Endothelial cell of umbilical vein (primary cell): ENCODE results near the gene NMT1. TPM values are rescaled to one million over a fixed set of nuclear protein-coding genes. Genes with fewer than 3 reads are reported as not detected.

Experiments used
- BruUV-seq: library from RNA; stranded (reverse); fragments of 400-500 nt; replicated peaks from 2 replicates; lab custom pipeline; 2021; lab: Mats Ljungman, UMichigan
- CTCF ChIA-PET: fragments of 300-600, 350-600 bp; sonication (Branson Sonifier 250); formaldehyde crosslinking; loops from one replicate; lab custom pipeline; 2021; ENCODE audit warnings: antibody characterized with exemption, inconsistent platforms; lab: Charles Lee
- POLR2A ChIA-PET: fragments of 300-600, 350-600 bp; sonication (Branson Sonifier 250); formaldehyde crosslinking; loops from one replicate; lab custom pipeline; 2021; ENCODE audit warnings: antibody characterized with exemption, inconsistent platforms; lab: Charles Lee
- DNase-seq: peaks from one replicate; pipeline ENCODE4 v3.0.0-alpha.2; 2011; ENCODE audit warnings: low read depth, low spot score
- FAIRE-seq: peaks from 2 replicates; lab custom pipeline; 2011; peaks lifted over from hg19 to GRCh38; lab: Jason Lieb, UNC
- H2AFZ ChIP-seq: 2 replicates; pipeline ENCODE4 v1.6.0; 2012; ENCODE audit warnings: low read depth, low read length, control low read depth, inconsistent platforms
- H3K27ac ChIP-seq: 2 replicates; pipeline ENCODE4 v1.5.1; 2011; ENCODE audit warnings: low read depth, mild to moderate bottlenecking, control low read depth, low read length, moderate library complexity; ENCODE audit not compliant: insufficient read depth
- H3K27me3 ChIP-seq, 2 experiments: 2 replicates each; pipeline versions ENCODE4 v1.6.0 to v1.6.1; 2011; ENCODE audit warnings: low read length in 2 of 2, mixed read lengths in 1 of 2; ENCODE audit not compliant: control insufficient read depth in 2 of 2, insufficient read depth in 2 of 2
- H3K36me3 ChIP-seq, 2 experiments: 2 replicates in 1 of 2; 3 replicates in 1 of 2; pipeline ENCODE4 v1.5.1; 2011; ENCODE audit warnings: low read length in 2 of 2, mild to moderate bottlenecking in 1 of 2, moderate library complexity in 1 of 2; ENCODE audit not compliant: control insufficient read depth in 2 of 2, insufficient read depth in 2 of 2; ENCODE audit errors: extremely low read depth in 1 of 2
- H3K4me1 ChIP-seq: 3 replicates; pipeline ENCODE4 v1.5.1; 2011; ENCODE audit warnings: mild to moderate bottlenecking, low read length; ENCODE audit not compliant: control insufficient read depth, insufficient read depth; ENCODE audit errors: extremely low read depth
- H3K4me2 ChIP-seq: 2 replicates; pipeline ENCODE4 v1.6.1; 2011; ENCODE audit warnings: low read length, control low read depth, mixed read lengths; ENCODE audit not compliant: insufficient read depth
- H3K4me3 ChIP-seq, 3 experiments: fragments of 200-600 bp in 1 of 3; sonication (generic), shearing (Covaris generic) in 1 of 3; replicated peaks in 1 of 3; 2 replicates each; pipeline ENCODE4 v1.5.1; 2011 to 2016; ENCODE audit warnings: control low read depth in 3 of 3, low read length in 3 of 3, mild to moderate bottlenecking in 2 of 3, inconsistent platforms in 1 of 3, low read depth in 1 of 3, moderate library complexity in 1 of 3; ENCODE audit not compliant: insufficient read depth in 1 of 3
- H3K79me2 ChIP-seq: 2 replicates; pipeline ENCODE4 v1.6.0; 2012; ENCODE audit warnings: low read length, inconsistent platforms; ENCODE audit not compliant: control insufficient read depth, insufficient read depth
- H3K9ac ChIP-seq: replicated peaks from 2 replicates; pipeline ENCODE3; 2011; ENCODE audit warnings: low read length, control low read depth; ENCODE audit not compliant: insufficient read depth; ENCODE audit errors: extremely low read depth
- H3K9me1 ChIP-seq: replicated peaks from 3 replicates; pipeline ENCODE4 v1.6.0; 2011; ENCODE audit warnings: mild to moderate bottlenecking, low read length; ENCODE audit not compliant: control insufficient read depth, insufficient read depth; ENCODE audit errors: extremely low read depth
- H3K9me3 ChIP-seq: replicated peaks from 2 replicates; pipeline ENCODE4 v1.5.1; 2012; ENCODE audit warnings: low read length, inconsistent platforms; ENCODE audit not compliant: control insufficient read depth, insufficient read depth
- H4K20me1 ChIP-seq: replicated peaks from 2 replicates; pipeline ENCODE3; 2011; ENCODE audit warnings: mild to moderate bottlenecking, low read length; ENCODE audit not compliant: control insufficient read depth, insufficient read depth; ENCODE audit errors: extremely low read depth
- EZH2 ChIP-seq: IDR thresholded peaks from 2 replicates; pipeline ENCODE4 v1.6.1; 2012; ENCODE audit warnings: borderline replicate concordance, low read depth, mild to moderate bottlenecking, moderate library complexity, low read length, inconsistent platforms; ENCODE audit not compliant: severe bottlenecking
- FOS ChIP-seq: IDR thresholded peaks from 2 replicates; pipeline ENCODE4 v1.6.1; 2011; ENCODE audit warnings: mild to moderate bottlenecking, low read length, moderate library complexity, borderline replicate concordance; ENCODE audit not compliant: insufficient read depth
- GATA2 ChIP-seq: IDR thresholded peaks from 2 replicates; pipeline ENCODE4 v1.7.0; 2011; ENCODE audit warnings: low read depth, mild to moderate bottlenecking, moderate library complexity, mixed read lengths, low read length; ENCODE audit not compliant: insufficient read length, insufficient read depth
- JUN ChIP-seq: IDR thresholded peaks from 2 replicates; pipeline ENCODE4 v1.6.1; 2011; ENCODE audit warnings: borderline replicate concordance, low read depth; ENCODE audit not compliant: insufficient read length, insufficient read depth
- POLR2A ChIP-seq: IDR thresholded peaks from 2 replicates; pipeline ENCODE4 v1.6.1; 2012; ENCODE audit warnings: low read depth, mild to moderate bottlenecking, control low read depth, low read length
- POLR2AphosphoS5 ChIP-seq: IDR thresholded peaks from 2 replicates; pipeline ENCODE4 v1.6.1; 2012; ENCODE audit warnings: low read depth, mild to moderate bottlenecking, control low read depth, low read length, moderate library complexity; ENCODE audit not compliant: insufficient read depth
- dilution Hi-C: fragments of 300-500 bp; cut with MboI; formaldehyde crosslinking; loops from one replicate; pipeline ENCODE4 v1.15.0; 2019; ENCODE audit warnings: low sequenced_read_pairs; ENCODE audit not compliant: extremely low pct_ligation_motif_present
- intact Hi-C: fragments of 100-400 bp; cut with micrococcal nuclease; formaldehyde crosslinking; loops from one replicate; pipeline ENCODE4 v1.10.0; 2022
- polyA plus RNA-seq, 4 experiments: library from polyadenylated mRNA; depleted of rRNA in 3 of 4; stranded (reverse) in 3 of 4; unstranded in 1 of 4; fragments of >200 nt; gene quantifications; 2 replicates each; pipeline versions ENCODE4 v1.2.1 to v1.2.3, GENCODE V29; 2011 to 2012; ENCODE audit warnings: missing spikeins in 1 of 4
- total RNA-seq: library from RNA; stranded (reverse); gene quantifications from 2 replicates; pipeline ENCODE4 v1.2.3, GENCODE V29; 2021
- TF ChIP-seq, protein P1 (sequence below), 2 donors: IDR thresholded peaks; 1 replicate in 1 of 2; 2 replicates in 1 of 2; pipeline ENCODE4 v1.5.1; 2011; ENCODE audit warnings: low read length in 2 of 2, mild to moderate bottlenecking in 2 of 2, moderate library complexity in 2 of 2, control low read depth in 1 of 2, inconsistent platforms in 1 of 2, low read depth in 1 of 2; ENCODE audit not compliant: insufficient read depth in 1 of 2; ENCODE audit errors: extremely low read depth in 1 of 2
- TF ChIP-seq, protein P2 (sequence below): IDR thresholded peaks from 2 replicates; pipeline ENCODE4 v1.6.1; 2011; ENCODE audit not compliant: insufficient read depth, insufficient read length

Gene NMT1
- total and polyA plus RNA-seq, 2 donors (not counting 3 experiments of a cell fraction or from before 2014, with no cell fraction given) = 37.6 to 135 TPM

DNA sequence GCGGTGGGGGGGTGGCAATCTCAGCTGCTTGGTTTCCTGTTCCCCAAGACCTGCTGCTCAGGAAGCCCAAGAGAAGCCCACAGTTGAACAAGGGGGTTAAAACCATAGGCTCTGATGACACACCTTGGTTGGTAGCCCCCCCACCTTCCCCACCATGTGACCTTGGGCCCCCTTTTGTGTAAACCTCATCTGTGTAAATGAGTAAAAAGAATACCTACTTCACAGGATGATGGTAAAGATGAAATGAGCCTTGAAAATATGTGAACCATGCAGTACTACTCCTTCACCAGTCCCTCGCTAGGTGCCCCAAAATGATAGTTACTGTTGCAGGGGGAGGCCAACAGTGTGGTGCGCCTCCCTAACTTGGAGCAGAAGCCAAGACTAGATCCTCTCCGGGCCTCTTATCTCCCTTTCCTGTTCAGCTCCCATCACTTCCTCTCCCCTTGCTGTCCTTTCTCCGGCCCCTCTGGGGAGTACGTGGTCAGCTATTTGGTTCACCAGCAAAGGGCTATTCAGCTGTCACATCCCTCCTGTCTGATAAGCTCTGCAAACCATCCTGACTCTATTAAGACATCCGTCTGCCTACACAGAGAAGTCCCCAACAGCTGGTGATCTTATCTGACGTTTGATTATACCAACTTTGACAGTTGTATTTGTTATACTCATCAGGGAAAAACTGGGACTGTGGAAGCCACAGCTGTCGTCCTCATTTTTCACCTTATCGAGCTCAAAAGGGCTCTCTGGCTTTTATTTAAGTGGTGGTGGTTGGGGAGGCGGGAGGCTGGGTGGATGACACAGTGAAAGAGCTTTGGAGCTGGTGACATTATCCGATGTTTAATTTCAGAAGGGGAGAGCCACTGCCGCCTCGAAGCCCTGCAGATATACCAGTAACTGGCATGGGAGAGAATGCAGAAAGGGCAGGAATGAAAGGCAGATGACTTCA, 29.6 kb upstream of the NMT1 start:
- intact Hi-C loops = no loop called here

GRCh38 chr17:45032174-45032541, 29.0 kb upstream of the NMT1 start:
- FAIRE-seq (no peak), DNase-seq (no peak)
- Histone ChIP-seq H3K79me2 (no peaks in the 10 kb centered on the region), H3K9me3 (no peaks in the 10 kb centered on the region), H3K27ac (no peak overlapping the region), H3K4me2 (no peak overlapping the region), H4K20me1 (no peaks in the 10 kb centered on the region), H3K9ac (no peak overlapping the region), H3K4me1 (peaks cover 5% of the 10 kb centered on the region), H3K4me3 (no peak overlapping the region), H3K36me3 (peaks cover 0 to 6% of the 10 kb centered on the region in 2 experiments), H2AFZ (no peak overlapping the region), H3K9me1 (no peaks in the 10 kb centered on the region), H3K27me3 (no peaks in the 10 kb centered on the region)
- intact Hi-C loops (no loop called here), dilution Hi-C loops (no loop called here)
- no TSS peak for BruUV-seq
- CTCF ChIA-PET = interaction anchor here (0.9 to 2.2 kb wide), 4 partner anchors 10 to 67 kb away, joined by 3 to 9 read pairs (median 4); no protein-coding TSS in a partner anchor
- no peak for TF ChIP-seq JUN
- TF ChIP-seq GATA2 = no peak
- TF ChIP-seq FOS = no peak
- TF ChIP-seq POLR2A = no peak
- TF ChIP-seq EZH2 = no peak
- TF ChIP-seq, protein P1, sequence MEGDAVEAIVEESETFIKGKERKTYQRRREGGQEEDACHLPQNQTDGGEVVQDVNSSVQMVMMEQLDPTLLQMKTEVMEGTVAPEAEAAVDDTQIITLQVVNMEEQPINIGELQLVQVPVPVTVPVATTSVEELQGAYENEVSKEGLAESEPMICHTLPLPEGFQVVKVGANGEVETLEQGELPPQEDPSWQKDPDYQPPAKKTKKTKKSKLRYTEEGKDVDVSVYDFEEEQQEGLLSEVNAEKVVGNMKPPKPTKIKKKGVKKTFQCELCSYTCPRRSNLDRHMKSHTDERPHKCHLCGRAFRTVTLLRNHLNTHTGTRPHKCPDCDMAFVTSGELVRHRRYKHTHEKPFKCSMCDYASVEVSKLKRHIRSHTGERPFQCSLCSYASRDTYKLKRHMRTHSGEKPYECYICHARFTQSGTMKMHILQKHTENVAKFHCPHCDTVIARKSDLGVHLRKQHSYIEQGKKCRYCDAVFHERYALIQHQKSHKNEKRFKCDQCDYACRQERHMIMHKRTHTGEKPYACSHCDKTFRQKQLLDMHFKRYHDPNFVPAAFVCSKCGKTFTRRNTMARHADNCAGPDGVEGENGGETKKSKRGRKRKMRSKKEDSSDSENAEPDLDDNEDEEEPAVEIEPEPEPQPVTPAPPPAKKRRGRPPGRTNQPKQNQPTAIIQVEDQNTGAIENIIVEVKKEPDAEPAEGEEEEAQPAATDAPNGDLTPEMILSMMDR (IDR thresholded peaks at IDR 0.05; ENCODE audit: extremely low read depth in 1 of 2, insufficient read depth in 1 of 2, low read depth in 1 of 2, low read length in 2 of 2) = no peak
- no peak for TF ChIP-seq POLR2AphosphoS5
- POLR2A ChIA-PET = no interaction called here

More for the DNA sequence above, 29.6 kb upstream of the NMT1 start:
- Histone ChIP-seq H3K27ac (no peak overlapping the region), H3K36me3 (peaks cover 0 to 6% of the 10 kb centered on the region in 2 experiments), H3K9me1 (no peaks in the 10 kb centered on the region), H3K4me3 (no peak overlapping the region), H3K4me2 (no peak overlapping the region), H3K27me3 (no peaks in the 10 kb centered on the region), H3K4me1 (peaks cover 5% of the 10 kb centered on the region), H2AFZ (no peak overlapping the region), H4K20me1 (no peaks in the 10 kb centered on the region), H3K9me3 (no peaks in the 10 kb centered on the region), H3K79me2 (no peaks in the 10 kb centered on the region), H3K9ac (no peak overlapping the region)
- dilution Hi-C loops = no loop called here
- ChIA-PET CTCF (interaction anchor here (0.9 to 2.2 kb wide), 4 partner anchors 10 to 68 kb away, joined by 3 to 9 read pairs (median 4); no protein-coding TSS in a partner anchor), POLR2A (no interaction called here)
- no TSS peak for BruUV-seq
- DNase-seq (no peak), FAIRE-seq (no peak)
- TF ChIP-seq EZH2 (no peak), FOS (no peak), POLR2AphosphoS5 (no peak)
- TF ChIP-seq, protein P2, sequence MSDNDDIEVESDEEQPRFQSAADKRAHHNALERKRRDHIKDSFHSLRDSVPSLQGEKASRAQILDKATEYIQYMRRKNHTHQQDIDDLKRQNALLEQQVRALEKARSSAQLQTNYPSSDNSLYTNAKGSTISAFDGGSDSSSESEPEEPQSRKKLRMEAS = no peak
